ENCODE data around the gene TAS2R39. TPM values are rescaled to one million over a fixed set of nuclear protein-coding genes. Genes with fewer than 3 reads are reported as not detected.

Gene TAS2R39
- total and polyA plus RNA-seq, 2 of the 4 experiments (the other 2 are of a cell fraction) = not detected

- no CpG with 5 or more reads among the region's 4 CpGs for WGBS, 2 experiments (ENCODE audit: extremely low coverage in 2 of 2, insufficient read length in 1 of 2)
- no peak overlapping the region for H3K4me2 ChIP-seq (ENCODE audit: low read depth, low read length)
- no peak for TF ChIP-seq BHLHE40 (IDR thresholded peaks at IDR 0.05; ENCODE audit: low read depth, low read length)
- no peak for TF ChIP-seq RAD21 (IDR thresholded peaks at IDR 0.05; ENCODE audit: low read length)
- TF ChIP-seq RFX5 (IDR thresholded peaks at IDR 0.05; ENCODE audit: low read depth, low read length) = no peak
- no peak for TF ChIP-seq FOS (IDR thresholded peaks at IDR 0.05; ENCODE audit: low read depth, low read length)
- TF ChIP-seq CEBPB (IDR thresholded peaks at IDR 0.05; ENCODE audit: low read depth, low read length) = no peak
- no peak for TF ChIP-seq USF2 (IDR thresholded peaks at IDR 0.05; ENCODE audit: low read depth, low read length)
- TF ChIP-seq POLR2A (IDR thresholded peaks at IDR 0.05; ENCODE audit: low read depth, low read length) = no peak
- no peak for TF ChIP-seq MAFK (IDR thresholded peaks at IDR 0.05; ENCODE audit: low read depth, low read length)
- TF ChIP-seq SMC3 (IDR thresholded peaks at IDR 0.05; ENCODE audit: low read depth, low read length) = no peak
- no peak for TF ChIP-seq CTCF (conservative IDR thresholded peaks at IDR 0.05; ENCODE audit: low read depth, low read length)
- TF ChIP-seq CHD1 (IDR thresholded peaks at IDR 0.05; ENCODE audit: low read depth, low read length) = no peak
- TF ChIP-seq MAZ (IDR thresholded peaks at IDR 0.05; ENCODE audit: borderline replicate concordance, low read depth, low read length) = no peak
- TF ChIP-seq RCOR1 (IDR thresholded peaks at IDR 0.05; ENCODE audit: insufficient replicate concordance, low read length) = no peak
- TF ChIP-seq ELK1 (IDR thresholded peaks at IDR 0.05; ENCODE audit: borderline replicate concordance, low read depth, low read length) = no peak
- no peak for TF ChIP-seq MXI1 (IDR thresholded peaks at IDR 0.05; ENCODE audit: borderline replicate concordance, low read depth, low read length)
- TF ChIP-seq NFE2L2 (IDR thresholded peaks at IDR 0.05; ENCODE audit: low read depth, low read length) = no peak
- in situ Hi-C loops (cut with MboI; ENCODE audit: low sequenced_read_pairs) = no loop called here
- H2BK120ac ChIP-seq (ENCODE audit: low read depth, low read length) = no peak overlapping the region
- ChIA-PET CTCF (no interaction called here), POLR2A (ENCODE audit: unreplicated experiment) (no interaction called here)
- no peaks in the 10 kb centered on the region for H3K27me3 ChIP-seq (ENCODE audit: control insufficient read depth, insufficient read depth, low read length)
- no peak overlapping the region for H3K4me3 ChIP-seq (ENCODE audit: insufficient read depth, low read depth, low read length)
- no peak overlapping the region for H3K56ac ChIP-seq (ENCODE audit: extremely low read depth, insufficient read depth, low read length)
- no peak overlapping the region for H2BK20ac ChIP-seq (ENCODE audit: low read depth, low read length)
- intact Hi-C loops (cut with micrococcal nuclease) = no loop called here
- H3K79me1 ChIP-seq (ENCODE audit: low read depth in 1 of 2, low read length in 2 of 2) = no peaks in the 10 kb centered on the region
- no peak overlapping the region for H2BK5ac ChIP-seq (ENCODE audit: low read depth, low read length, poor library complexity, severe bottlenecking)
- ATAC-seq (ENCODE audit: low read depth) (no peak), DNase-seq (no peak)
- no peak overlapping the region for H3K18ac ChIP-seq (ENCODE audit: low read depth, low read length)
- no peaks in the 10 kb centered on the region for H3K36me3 ChIP-seq (ENCODE audit: control insufficient read depth, insufficient read depth, low read length)
- no peak overlapping the region for H2AK9ac ChIP-seq (replicated peaks; ENCODE audit: low read depth, low read length, poor library complexity)
- H2BK15ac ChIP-seq (ENCODE audit: low read depth, low read length) = no peak overlapping the region
- dilution Hi-C loops (cut with HindIII; ENCODE audit: low sequenced_read_pairs, unreplicated experiment) = no loop called here
- no peak overlapping the region for H3K9ac ChIP-seq (ENCODE audit: low read depth, low read length)
- no peaks in the 10 kb centered on the region for H3K9me1 ChIP-seq (ENCODE audit: insufficient read depth, low read length)
- H3K4ac ChIP-seq (ENCODE audit: low read depth, low read length) = no peak overlapping the region
- no peak overlapping the region for H2AFZ ChIP-seq (replicated peaks; ENCODE audit: low read length, poor library complexity)
- no TSS peak for BruUV-seq (replicated peaks)
- no peak overlapping the region for H3K14ac ChIP-seq (replicated peaks; ENCODE audit: low read depth, low read length)
- H2AK5ac ChIP-seq (ENCODE audit: low read depth, low read length) = no peak overlapping the region
- no peak overlapping the region for H4K5ac ChIP-seq (ENCODE audit: low read depth, low read length)
- H4K91ac ChIP-seq (ENCODE audit: insufficient read depth, low read depth, low read length) = no peak overlapping the region
- H4K20me1 ChIP-seq (ENCODE audit: insufficient read depth, low read length) = no peaks in the 10 kb centered on the region
- no peak overlapping the region for H3K23ac ChIP-seq (ENCODE audit: low read depth, low read length)
- H3K9me3 ChIP-seq (ENCODE audit: control insufficient read depth, insufficient read depth, low read length) = no peaks in the 10 kb centered on the region
- no peak overlapping the region for H4K8ac ChIP-seq (ENCODE audit: low read depth in 2 of 2, low read length in 2 of 2)
- H3K27ac ChIP-seq (ENCODE audit: insufficient read depth, low read length) = no peak overlapping the region
- H3K4me1 ChIP-seq (ENCODE audit: control insufficient read depth, insufficient read depth, low read length) = no peaks in the 10 kb centered on the region
These were observed 15.8 kb downstream of the TAS2R39 start for GRCh38 chr7:143199040-143199439.
